Endothelial cell of umbilical vein (primary cell): ENCODE data around the gene ITPKB. TPM values are rescaled to one million over a fixed set of nuclear protein-coding genes. Genes with fewer than 3 reads are reported as not detected.

Experiments used
- BruUV-seq: library from RNA; stranded (reverse); fragments of 400-500 nt; replicated peaks from 2 replicates; lab custom pipeline; 2021; lab: Mats Ljungman, UMichigan
- CTCF ChIA-PET: fragments of 300-600, 350-600 bp; sonication (Branson Sonifier 250); formaldehyde crosslinking; loops from one replicate; lab custom pipeline; 2021; ENCODE audit warnings: antibody characterized with exemption, inconsistent platforms; lab: Charles Lee
- POLR2A ChIA-PET: fragments of 300-600, 350-600 bp; sonication (Branson Sonifier 250); formaldehyde crosslinking; loops from one replicate; lab custom pipeline; 2021; ENCODE audit warnings: antibody characterized with exemption, inconsistent platforms; lab: Charles Lee
- DNase-seq: peaks from one replicate; pipeline ENCODE4 v3.0.0-alpha.2; 2011; ENCODE audit warnings: low read depth, low spot score
- FAIRE-seq: peaks from 2 replicates; lab custom pipeline; 2011; peaks lifted over from hg19 to GRCh38; lab: Jason Lieb, UNC
- H2AFZ ChIP-seq: 2 replicates; pipeline ENCODE4 v1.6.0; 2012; ENCODE audit warnings: low read depth, low read length, control low read depth, inconsistent platforms
- H3K27ac ChIP-seq: 2 replicates; pipeline ENCODE4 v1.5.1; 2011; ENCODE audit warnings: low read depth, mild to moderate bottlenecking, control low read depth, low read length, moderate library complexity; ENCODE audit not compliant: insufficient read depth
- H3K27me3 ChIP-seq, 2 experiments: 2 replicates each; pipeline versions ENCODE4 v1.6.0 to v1.6.1; 2011; ENCODE audit warnings: low read length in 2 of 2, mixed read lengths in 1 of 2; ENCODE audit not compliant: control insufficient read depth in 2 of 2, insufficient read depth in 2 of 2
- H3K36me3 ChIP-seq, 2 experiments: 2 replicates in 1 of 2; 3 replicates in 1 of 2; pipeline ENCODE4 v1.5.1; 2011; ENCODE audit warnings: low read length in 2 of 2, mild to moderate bottlenecking in 1 of 2, moderate library complexity in 1 of 2; ENCODE audit not compliant: control insufficient read depth in 2 of 2, insufficient read depth in 2 of 2; ENCODE audit errors: extremely low read depth in 1 of 2
- H3K4me1 ChIP-seq: 3 replicates; pipeline ENCODE4 v1.5.1; 2011; ENCODE audit warnings: mild to moderate bottlenecking, low read length; ENCODE audit not compliant: control insufficient read depth, insufficient read depth; ENCODE audit errors: extremely low read depth
- H3K4me2 ChIP-seq: 2 replicates; pipeline ENCODE4 v1.6.1; 2011; ENCODE audit warnings: low read length, control low read depth, mixed read lengths; ENCODE audit not compliant: insufficient read depth
- H3K4me3 ChIP-seq, 3 experiments: fragments of 200-600 bp in 1 of 3; sonication (generic), shearing (Covaris generic) in 1 of 3; replicated peaks in 1 of 3; 2 replicates each; pipeline ENCODE4 v1.5.1; 2011 to 2016; ENCODE audit warnings: control low read depth in 3 of 3, low read length in 3 of 3, mild to moderate bottlenecking in 2 of 3, inconsistent platforms in 1 of 3, low read depth in 1 of 3, moderate library complexity in 1 of 3; ENCODE audit not compliant: insufficient read depth in 1 of 3
- H3K79me2 ChIP-seq: 2 replicates; pipeline ENCODE4 v1.6.0; 2012; ENCODE audit warnings: low read length, inconsistent platforms; ENCODE audit not compliant: control insufficient read depth, insufficient read depth
- H3K9ac ChIP-seq: replicated peaks from 2 replicates; pipeline ENCODE3; 2011; ENCODE audit warnings: low read length, control low read depth; ENCODE audit not compliant: insufficient read depth; ENCODE audit errors: extremely low read depth
- H3K9me1 ChIP-seq: replicated peaks from 3 replicates; pipeline ENCODE4 v1.6.0; 2011; ENCODE audit warnings: mild to moderate bottlenecking, low read length; ENCODE audit not compliant: control insufficient read depth, insufficient read depth; ENCODE audit errors: extremely low read depth
- H3K9me3 ChIP-seq: replicated peaks from 2 replicates; pipeline ENCODE4 v1.5.1; 2012; ENCODE audit warnings: low read length, inconsistent platforms; ENCODE audit not compliant: control insufficient read depth, insufficient read depth
- H4K20me1 ChIP-seq: replicated peaks from 2 replicates; pipeline ENCODE3; 2011; ENCODE audit warnings: mild to moderate bottlenecking, low read length; ENCODE audit not compliant: control insufficient read depth, insufficient read depth; ENCODE audit errors: extremely low read depth
- GATA2 ChIP-seq: IDR thresholded peaks from 2 replicates; pipeline ENCODE4 v1.7.0; 2011; ENCODE audit warnings: low read depth, mild to moderate bottlenecking, moderate library complexity, mixed read lengths, low read length; ENCODE audit not compliant: insufficient read length, insufficient read depth
- MAX ChIP-seq: IDR thresholded peaks from 2 replicates; pipeline ENCODE4 v1.6.1; 2011; ENCODE audit not compliant: insufficient read depth, insufficient read length
- POLR2A ChIP-seq: IDR thresholded peaks from 2 replicates; pipeline ENCODE4 v1.6.1; 2012; ENCODE audit warnings: low read depth, mild to moderate bottlenecking, control low read depth, low read length
- POLR2AphosphoS5 ChIP-seq: IDR thresholded peaks from 2 replicates; pipeline ENCODE4 v1.6.1; 2012; ENCODE audit warnings: low read depth, mild to moderate bottlenecking, control low read depth, low read length, moderate library complexity; ENCODE audit not compliant: insufficient read depth
- dilution Hi-C: fragments of 300-500 bp; cut with MboI; formaldehyde crosslinking; loops from one replicate; pipeline ENCODE4 v1.15.0; 2019; ENCODE audit warnings: low sequenced_read_pairs; ENCODE audit not compliant: extremely low pct_ligation_motif_present
- intact Hi-C: fragments of 100-400 bp; cut with micrococcal nuclease; formaldehyde crosslinking; loops from one replicate; pipeline ENCODE4 v1.10.0; 2022
- polyA plus RNA-seq, 4 experiments: library from polyadenylated mRNA; depleted of rRNA in 3 of 4; stranded (reverse) in 3 of 4; unstranded in 1 of 4; fragments of >200 nt; gene quantifications; 2 replicates each; pipeline versions ENCODE4 v1.2.1 to v1.2.3, GENCODE V29; 2011 to 2012; ENCODE audit warnings: missing spikeins in 1 of 4
- total RNA-seq: library from RNA; stranded (reverse); gene quantifications from 2 replicates; pipeline ENCODE4 v1.2.3, GENCODE V29; 2021

The ITPKB gene
- total and polyA plus RNA-seq, 2 donors (not counting 3 experiments of a cell fraction or from before 2014, with no cell fraction given): 7.7 to 34.8 TPM

GRCh38 chr1:226702957-226703831 lies 35.9 kb downstream of the ITPKB start:
- Histone ChIP-seq H3K9me3 (no peaks in the 10 kb centered on the region), H3K36me3 (peaks cover 0 to 4% of the 10 kb centered on the region in 2 experiments), H3K4me3 (peak overlapping the region; percentile 49 to 56 (median 54)), H2AFZ (peak overlapping the region; percentile 79), H3K79me2 (no peaks in the 10 kb centered on the region), H3K9me1 (no peaks in the 10 kb centered on the region), H3K9ac (peak overlapping the region; percentile 76), H3K4me2 (peak overlapping the region; percentile 78), H3K4me1 (peaks cover 8% of the 10 kb centered on the region), H4K20me1 (no peaks in the 10 kb centered on the region), H3K27me3 (no peaks in the 10 kb centered on the region), H3K27ac (peak overlapping the region; percentile 49)
- CTCF ChIA-PET: interaction anchor here (0.7 to 2.4 kb wide), 4 partner anchors 10 to 125 kb away, joined by 3 to 7 read pairs (median 4); no protein-coding TSS in a partner anchor
- FAIRE-seq: peak; percentile 70
- dilution Hi-C loops: no loop called here
- BruUV-seq: TSS peak; percentile 63
- POLR2A ChIA-PET: no interaction called here
- peak; percentile 81 for TF ChIP-seq POLR2A
- TF ChIP-seq GATA2: no peak
- TF ChIP-seq POLR2AphosphoS5: peak; percentile 84
- TF ChIP-seq MAX: peak; percentile 50
- DNase-seq: peak; percentile 73
- intact Hi-C loops: loop anchor here (1.0 to 2.0 kb wide), 4 partner anchors 12 to 126 kb away; no protein-coding TSS in a partner anchor
